Progenitor cell of endocrine pancreas (in vitro differentiated cells): Measurements from ENCODE around the gene STAMBPL1. TPM values are rescaled to one million over a fixed set of nuclear protein-coding genes. Genes with fewer than 3 reads are reported as not detected.

Experiments
- DNase-seq: peaks from one replicate; pipeline ENCODE4 v3.0.0; 2021; ENCODE audit warnings: low spot score; ENCODE audit not compliant: unreplicated experiment
- H3K27ac Mint-ChIP-seq: 2 replicates; pipeline ENCODE4 v1.8.0; 2021; ENCODE audit warnings: mild to moderate bottlenecking, moderate library complexity, mixed read lengths
- H3K27me3 Mint-ChIP-seq: 2 replicates; pipeline ENCODE4 v1.8.0; 2021; ENCODE audit warnings: mixed read lengths
- H3K36me3 Mint-ChIP-seq: 2 replicates; pipeline ENCODE4 v1.8.0; 2022; ENCODE audit warnings: mixed read lengths; ENCODE audit not compliant: insufficient read depth
- H3K4me1 Mint-ChIP-seq: 2 replicates; pipeline ENCODE4 v1.8.0; 2021; ENCODE audit warnings: low read depth, mixed read lengths
- H3K4me3 Mint-ChIP-seq: 2 replicates; pipeline ENCODE4 v1.8.0; 2021; ENCODE audit warnings: low read depth, mild to moderate bottlenecking, moderate library complexity, mixed read lengths
- H3K9me3 Mint-ChIP-seq: 2 replicates; pipeline ENCODE4 v1.8.0; 2021; ENCODE audit warnings: low read depth, mixed read lengths
- CTCF ChIP-seq: fragments of 200-600 bp; sonication (generic); IDR thresholded peaks from one replicate; pipeline ENCODE4 v1.5.0; 2021; ENCODE audit warnings: antibody characterized with exemption, mild to moderate bottlenecking; ENCODE audit not compliant: unreplicated experiment
- total RNA-seq: library from RNA; stranded (reverse); gene quantifications from 2 replicates; pipeline ENCODE4 v1.2.1, GENCODE V29; 2021

Gene STAMBPL1
- total RNA-seq, 1 donor from 2014 or later, result 1.3 TPM

- no peaks in the 10 kb centered on the region for H3K36me3 Mint-ChIP-seq
- no peak for DNase-seq
- H3K4me3 Mint-ChIP-seq, result no peak overlapping the region
- H3K27ac Mint-ChIP-seq, result no peak overlapping the region
- TF ChIP-seq CTCF, result no peak
- H3K27me3 Mint-ChIP-seq, result peaks cover 16% of the 10 kb centered on the region
- H3K4me1 Mint-ChIP-seq, result no peaks in the 10 kb centered on the region
- no peaks in the 10 kb centered on the region for H3K9me3 Mint-ChIP-seq
Measured at GRCh38 chr10:88943778-88944177, 63.7 kb downstream of the STAMBPL1 start.

GRCh38 chr10:88944813-88945212 is 64.8 kb downstream of the STAMBPL1 start:
- H3K27ac Mint-ChIP-seq, result no peak overlapping the region
- DNase-seq, result no peak
- no peaks in the 10 kb centered on the region for H3K36me3 Mint-ChIP-seq
- H3K27me3 Mint-ChIP-seq, result peaks cover 12% of the 10 kb centered on the region
- TF ChIP-seq CTCF, result no peak
- no peaks in the 10 kb centered on the region for H3K9me3 Mint-ChIP-seq
- H3K4me3 Mint-ChIP-seq, result no peak overlapping the region
- H3K4me1 Mint-ChIP-seq, result no peaks in the 10 kb centered on the region

- H3K4me3 Mint-ChIP-seq, result no peak overlapping the region
- H3K4me1 Mint-ChIP-seq, result no peaks in the 10 kb centered on the region
- TF ChIP-seq CTCF, result no peak
- no peaks in the 10 kb centered on the region for H3K36me3 Mint-ChIP-seq
- no peak for DNase-seq
- H3K27ac Mint-ChIP-seq, result no peak overlapping the region
- peaks cover 16% of the 10 kb centered on the region for H3K27me3 Mint-ChIP-seq
- no peaks in the 10 kb centered on the region for H3K9me3 Mint-ChIP-seq
Measured at GRCh38 chr10:88946200-88946599, 66.2 kb downstream of the STAMBPL1 start.

GRCh38 chr10:88946965-88947590 is 67.0 kb downstream of the STAMBPL1 start:
- Mint-ChIP-seq H3K36me3 (no peaks in the 10 kb centered on the region), H3K9me3 (no peaks in the 10 kb centered on the region), H3K27ac (no peak overlapping the region), H3K4me3 (no peak overlapping the region), H3K4me1 (no peaks in the 10 kb centered on the region), H3K27me3 (peaks cover 20% of the 10 kb centered on the region)
- TF ChIP-seq CTCF, result no peak
- DNase-seq, result no peak

- Mint-ChIP-seq H3K4me1 (no peaks in the 10 kb centered on the region), H3K4me3 (no peak overlapping the region), H3K27me3 (peaks cover 24% of the 10 kb centered on the region), H3K36me3 (no peaks in the 10 kb centered on the region), H3K9me3 (no peaks in the 10 kb centered on the region), H3K27ac (no peak overlapping the region)
- DNase-seq, result no peak
- TF ChIP-seq CTCF, result no peak
Measured at GRCh38 chr10:88949051-88949450, 69.0 kb downstream of the STAMBPL1 start.
